IPS-NIHi11 (cell line): ENCODE measurements around the gene SLC22A6.
"Not testable (repeated sequence)": the region's sequence is repeated elsewhere in the genome, so short reads cannot be mapped to it uniquely, and the experiment has no call there.

Source experiments
- DNase-seq: peaks from one replicate; pipeline ENCODE4 v3.0.0; 2012; ENCODE audit warnings: mixed read lengths, low spot score

Gene SLC22A6

GRCh38 chr11:62985041-62985750 lies 429 bp upstream of the SLC22A6 start:
- DNase-seq: no peak

GRCh38 chr11:62983536-62984199 lies 1.1 kb downstream of the SLC22A6 start:
- no peak for DNase-seq

- peak; percentile 58 for DNase-seq
These were observed 3.0 kb downstream of the SLC22A6 start for GRCh38 chr11:62981743-62982142.

- DNase-seq: peak; percentile 71
These were observed 4.5 kb downstream of the SLC22A6 start for GRCh38 chr11:62980133-62980760.

GRCh38 chr11:62976109-62976508 lies 8.7 kb downstream of the SLC22A6 start:
- no peak for DNase-seq

GRCh38 chr11:62974848-62975522 lies 9.8 kb downstream of the SLC22A6 start:
- peak; percentile 76 for DNase-seq

- DNase-seq: no peak
These were observed 19.2 kb downstream of the SLC22A6 start for GRCh38 chr11:62965574-62965973.

GRCh38 chr11:62962391-62962790 lies 22.4 kb downstream of the SLC22A6 start:
- no peak for DNase-seq

GRCh38 chr11:62961017-62961570 lies 23.7 kb downstream of the SLC22A6 start:
- DNase-seq: no peak

GRCh38 chr11:62959422-62959980 lies 25.3 kb downstream of the SLC22A6 start:
- DNase-seq: no peak

- no peak for DNase-seq
These were observed 26.0 kb downstream of the SLC22A6 start for GRCh38 chr11:62958547-62959421.

GRCh38 chr11:62957147-62957546 lies 27.6 kb downstream of the SLC22A6 start:
- DNase-seq: no peak

GRCh38 chr11:62954478-62954877 lies 30.3 kb downstream of the SLC22A6 start:
- DNase-seq: no peak

- DNase-seq: no peak
These were observed 31.0 kb downstream of the SLC22A6 start for GRCh38 chr11:62953811-62954210.

GRCh38 chr11:62948765-62949320 lies 35.9 kb downstream of the SLC22A6 start:
- no peak for DNase-seq

GRCh38 chr11:62945538-62945937 lies 39.2 kb downstream of the SLC22A6 start:
- not testable (repeated sequence) for DNase-seq

- DNase-seq: not testable (repeated sequence)
These were observed 47.2 kb downstream of the SLC22A6 start for GRCh38 chr11:62937528-62937927.

GRCh38 chr11:62934496-62934785 lies 50.3 kb downstream of the SLC22A6 start:
- DNase-seq: no peak

- no peak for DNase-seq
These were observed 50.8 kb downstream of the SLC22A6 start for GRCh38 chr11:62933750-62934495.

GRCh38 chr11:62933285-62933684 lies 51.5 kb downstream of the SLC22A6 start:
- no peak for DNase-seq
